HG03378 (cell line): ENCODE results near the gene ZNF606.

ENCODE experiments used
- ATAC-seq: cut with Tn5 transposase; IDR thresholded peaks from one replicate; pipeline ENCODE4 v1.9.1; 2021; ENCODE audit warnings: mild to moderate bottlenecking, moderate library complexity; ENCODE audit not compliant: unreplicated experiment

The ZNF606 gene

DNA sequence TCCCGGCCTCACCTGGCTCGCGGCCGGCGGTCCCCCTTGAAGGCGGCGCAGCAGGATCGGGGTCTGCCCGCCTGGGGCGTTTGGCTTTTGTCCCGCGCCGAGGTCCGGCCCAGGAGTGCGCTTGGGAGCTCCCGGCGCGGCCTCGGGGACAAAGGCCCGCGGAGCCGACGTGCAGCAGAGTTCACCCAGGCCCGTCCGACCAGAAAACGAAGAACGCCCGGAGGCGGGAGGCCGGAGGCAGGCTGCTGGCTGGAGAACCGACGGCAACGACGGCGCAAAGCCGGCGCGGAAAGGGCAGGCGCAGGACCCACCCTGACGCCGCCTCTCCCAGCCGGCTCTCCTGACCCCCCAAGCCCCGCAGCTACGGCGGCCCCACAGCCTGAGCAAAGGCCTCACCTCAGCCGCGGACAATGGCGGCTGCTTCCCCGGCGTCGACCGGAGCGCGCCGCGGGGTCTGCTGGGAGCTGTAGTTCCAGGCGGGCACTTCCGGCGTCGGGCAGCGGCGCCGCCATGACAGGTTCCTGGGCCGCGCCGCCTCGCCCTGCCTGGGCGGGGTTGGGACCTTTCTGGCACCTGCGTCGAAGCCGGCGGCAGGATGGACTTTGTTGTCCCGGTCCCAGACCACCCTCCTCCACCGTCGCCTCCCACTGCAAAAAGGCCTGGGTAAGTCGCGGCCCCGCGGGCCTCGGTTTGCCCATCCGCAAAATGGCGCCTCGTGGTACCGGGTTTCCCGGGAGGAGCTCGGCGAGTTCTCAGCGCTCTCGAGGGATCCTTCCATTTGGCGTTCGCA, at the start of gene ZNF606:
Gene ZNF606 (minus strand): TSS at position 437 of the 790 bp plus-strand sequence. CDS start 1,501 bp downstream, outside the sequence.
- peak; percentile 81 for ATAC-seq

DNA sequence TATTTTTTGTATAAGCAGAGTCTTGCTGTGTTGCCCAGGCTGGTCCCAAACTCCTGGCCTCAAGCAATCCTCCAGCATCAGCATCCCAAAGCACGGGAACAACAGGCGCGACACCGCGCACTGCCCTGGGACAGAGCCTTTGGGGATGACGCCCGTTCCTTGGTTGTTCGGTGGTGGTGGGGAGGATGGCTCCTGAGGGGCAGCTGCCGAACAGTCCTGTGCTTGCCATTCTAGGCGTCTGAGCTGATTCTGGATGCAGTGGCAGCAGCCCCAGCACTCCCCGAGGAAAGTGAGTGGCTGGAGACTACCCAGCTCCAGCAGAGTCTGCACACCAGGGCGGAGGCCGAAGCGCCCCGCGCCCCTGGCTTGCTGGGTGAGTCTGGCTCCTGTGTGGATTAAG, 49.6 kb upstream of the ZNF606 start:
- no peak for ATAC-seq

DNA sequence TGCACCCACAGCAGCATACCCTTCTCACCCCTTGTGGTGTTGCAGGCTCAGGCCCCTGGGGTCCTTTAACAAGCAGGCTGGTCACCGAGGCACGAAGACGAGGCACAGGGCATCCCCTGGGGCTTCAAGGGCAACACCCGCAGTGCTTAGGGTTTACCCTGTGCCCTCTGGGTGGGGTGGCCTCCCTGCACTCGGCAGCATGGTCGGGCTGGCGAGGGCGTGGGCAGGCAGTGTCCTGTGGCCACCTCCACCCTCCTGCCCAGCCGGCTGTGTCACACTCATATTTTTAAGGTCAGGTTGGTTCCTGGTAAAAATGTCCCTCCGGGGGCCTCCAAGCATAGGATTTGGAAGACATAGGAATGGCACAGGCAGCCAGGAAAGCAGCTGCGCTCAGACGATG, 45.1 kb upstream of the ZNF606 start:
- ATAC-seq = no peak

DNA sequence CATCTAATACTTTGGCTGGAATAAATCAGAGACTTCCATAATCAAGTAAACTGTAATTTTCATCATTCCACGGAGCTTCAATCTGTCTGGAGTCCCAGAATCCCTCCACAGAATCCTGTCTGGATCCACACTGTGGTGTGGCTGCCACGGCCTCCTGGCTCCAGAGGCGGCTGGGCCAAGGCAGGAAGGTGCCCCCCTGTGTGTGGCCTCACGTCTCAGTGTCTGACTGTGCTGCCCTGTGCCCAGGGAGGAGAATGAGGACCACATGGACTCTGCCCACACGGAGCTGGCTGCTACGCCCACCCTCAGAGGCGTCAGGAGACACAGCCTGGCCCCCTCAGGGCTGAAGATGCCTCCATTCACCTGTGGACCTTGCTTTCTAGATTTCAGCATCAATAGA, 44.2 kb upstream of the ZNF606 start:
- no peak for ATAC-seq

DNA sequence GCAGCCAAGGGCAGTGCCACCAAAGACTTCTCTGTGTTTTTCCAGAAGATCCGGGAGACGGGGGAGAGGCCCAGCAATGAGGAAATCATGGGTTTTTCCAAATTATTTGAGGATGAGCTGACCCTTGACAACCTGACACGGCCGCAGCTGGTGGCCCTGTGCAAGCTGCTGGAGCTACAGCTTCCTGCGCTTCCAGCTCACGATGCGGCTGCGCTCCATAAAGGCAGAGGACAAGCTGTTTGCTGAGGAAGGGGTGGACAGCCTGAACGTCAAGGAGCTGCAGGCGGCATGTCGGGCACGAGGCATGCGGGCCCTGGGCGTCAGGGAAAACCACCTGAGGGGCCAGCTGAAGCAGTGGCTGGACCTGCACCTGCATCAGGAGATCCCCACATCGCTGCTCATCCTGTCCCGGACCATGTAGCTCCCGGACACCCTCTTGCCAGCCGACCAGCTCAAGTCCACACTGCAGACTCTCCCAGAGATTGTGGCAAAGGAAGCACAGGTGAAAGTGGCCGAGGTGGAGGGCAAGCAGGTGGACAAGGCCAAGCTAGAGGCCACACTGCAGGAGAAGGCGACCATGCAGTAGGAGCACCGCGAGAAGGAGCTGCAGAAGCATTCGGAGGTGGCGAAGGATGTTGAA, 42.9 kb upstream of the ZNF606 start:
- no peak for ATAC-seq

DNA sequence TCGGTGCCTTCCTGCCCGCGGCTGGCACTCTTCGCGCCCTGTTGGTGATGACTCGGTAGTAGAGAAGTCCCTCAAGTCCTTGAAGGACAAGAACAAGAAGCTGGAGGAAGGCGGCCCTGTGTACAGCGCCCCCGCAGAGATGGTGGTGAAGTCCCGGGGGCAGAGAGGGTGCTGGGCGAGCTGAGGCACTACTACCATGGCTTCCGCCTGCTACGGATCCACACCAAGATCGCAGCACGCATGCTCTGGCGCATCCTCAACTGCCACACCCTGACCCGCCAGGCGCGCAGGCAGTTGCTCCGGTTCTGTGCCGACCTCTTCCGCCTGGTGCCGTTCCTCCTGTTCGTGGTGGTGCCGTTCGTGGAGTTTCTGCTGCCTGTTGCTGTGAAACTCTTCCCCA, 42.3 kb upstream of the ZNF606 start:
- no peak for ATAC-seq

DNA sequence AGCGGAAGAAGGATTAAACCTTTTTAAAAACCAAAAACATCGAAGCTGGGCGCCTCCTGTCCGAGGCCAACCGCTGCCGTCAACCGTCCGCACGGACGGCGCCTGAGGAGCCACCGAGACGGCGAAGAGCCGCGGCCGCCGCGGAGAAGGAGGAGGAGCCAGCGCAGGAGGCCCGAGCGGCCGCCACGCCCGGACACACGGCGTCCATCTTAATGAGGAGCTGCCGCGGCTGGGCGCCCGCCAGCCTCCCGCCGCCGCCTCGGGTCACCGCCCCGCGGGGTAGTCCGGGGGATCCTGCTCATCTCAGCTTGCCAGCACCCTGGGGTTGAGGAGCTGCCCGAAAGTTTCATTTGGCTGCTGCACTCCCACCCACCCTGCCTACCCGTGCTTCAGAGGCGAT, 41.8 kb upstream of the ZNF606 start:
- ATAC-seq = no peak

DNA sequence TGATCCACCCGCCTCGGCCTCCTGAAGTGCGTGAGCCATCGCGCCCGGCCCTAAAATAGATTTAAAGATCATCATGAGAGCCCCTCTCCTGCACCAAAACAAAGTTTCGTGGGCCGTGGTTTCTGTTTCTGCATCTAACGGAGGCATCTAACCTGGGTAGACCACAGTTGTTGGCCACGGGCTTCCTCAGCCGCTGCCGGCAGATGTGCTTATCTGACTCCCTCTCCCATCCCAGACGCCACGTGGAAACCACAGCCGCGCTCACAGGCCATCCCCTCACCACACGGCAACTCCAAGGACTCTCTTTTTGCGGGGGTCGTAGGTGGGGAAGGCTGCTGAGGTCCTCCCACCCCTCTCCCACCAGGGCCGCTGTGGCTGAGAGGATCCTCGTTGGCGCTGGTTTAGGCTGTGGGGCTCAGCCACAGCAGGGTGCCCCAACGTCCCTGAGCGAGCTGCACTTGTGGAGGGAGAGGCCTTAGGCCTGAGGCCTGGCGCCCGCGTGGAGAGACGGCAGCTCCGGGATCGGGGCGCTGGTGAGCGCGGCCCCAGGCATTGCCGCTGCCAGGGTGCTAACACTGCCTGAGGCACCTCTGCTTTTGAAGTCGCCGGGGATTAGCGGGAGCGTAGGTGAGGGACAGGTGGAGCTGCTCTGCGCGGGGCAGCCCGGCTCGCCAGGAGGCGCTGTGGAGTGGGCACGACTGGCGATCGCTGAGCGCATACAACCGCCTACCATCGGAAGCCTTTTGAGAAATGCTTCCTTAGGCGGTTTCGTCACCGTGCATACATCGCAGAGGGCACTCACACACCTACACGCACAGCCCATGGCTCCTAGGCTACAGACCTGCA, 40.1 kb upstream of the ZNF606 start:
- no peak for ATAC-seq

DNA sequence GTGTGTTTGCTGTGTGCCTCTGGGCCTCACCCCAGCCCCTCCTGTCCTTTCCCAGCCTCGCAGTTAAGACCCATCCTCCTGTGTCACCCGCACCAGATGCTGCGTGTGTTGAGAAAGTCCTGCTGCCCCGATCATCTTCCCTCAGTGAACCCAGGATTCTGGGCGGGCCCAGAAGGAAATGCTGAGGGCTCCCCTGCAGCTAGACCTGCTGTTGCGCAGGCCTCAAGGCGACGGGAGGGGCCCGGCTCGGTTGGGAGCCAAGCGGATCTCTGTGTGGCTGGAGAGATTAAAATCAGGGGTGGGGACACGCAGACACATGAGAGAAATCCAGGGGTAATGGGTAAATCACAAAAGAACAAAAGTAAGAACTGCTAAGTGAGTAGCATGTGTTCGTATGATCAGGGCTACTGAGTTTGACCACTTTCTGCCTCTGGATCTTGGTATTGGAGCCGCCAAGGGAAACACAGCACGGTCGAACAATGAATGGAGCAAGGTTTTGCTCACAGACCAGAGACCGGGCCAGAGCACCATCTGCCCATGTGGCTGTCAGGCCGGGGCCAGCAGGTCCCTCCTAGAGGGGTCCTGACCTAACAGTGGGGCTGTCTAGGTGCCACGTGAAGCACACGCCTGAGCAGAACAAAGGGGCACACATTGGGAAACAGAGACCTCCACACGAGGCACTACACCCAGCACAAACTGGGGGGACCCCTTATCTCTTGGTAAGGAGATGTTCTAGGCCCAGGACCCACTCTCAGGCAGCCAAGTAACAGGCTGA, 38.3 kb upstream of the ZNF606 start:
- no peak for ATAC-seq

DNA sequence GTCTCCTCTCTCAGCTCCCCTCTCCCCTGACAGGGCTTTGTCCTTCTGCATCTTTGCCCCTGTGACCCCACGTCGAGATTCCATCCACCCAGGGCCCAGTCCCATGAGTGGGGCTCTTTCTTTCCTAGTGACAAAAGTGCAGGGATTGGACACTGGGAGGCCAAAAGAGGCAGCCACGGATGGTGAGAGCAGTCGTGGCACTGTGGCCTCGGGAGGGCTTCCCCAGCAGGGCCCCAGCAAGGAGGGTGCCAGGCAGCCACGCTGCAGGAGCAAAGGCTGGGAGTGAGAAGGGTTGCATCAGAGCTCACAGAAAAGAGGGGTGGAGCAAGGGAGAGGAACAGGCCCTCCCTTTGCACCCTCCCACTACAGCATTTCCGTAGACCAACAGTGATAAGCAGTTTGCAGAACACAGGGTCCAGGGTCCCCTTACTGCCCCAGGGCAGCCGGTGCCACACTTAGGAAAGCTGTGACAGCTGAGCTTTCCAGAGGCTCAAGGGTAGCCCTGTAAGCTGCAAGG, 36.1 kb upstream of the ZNF606 start:
- ATAC-seq = no peak

DNA sequence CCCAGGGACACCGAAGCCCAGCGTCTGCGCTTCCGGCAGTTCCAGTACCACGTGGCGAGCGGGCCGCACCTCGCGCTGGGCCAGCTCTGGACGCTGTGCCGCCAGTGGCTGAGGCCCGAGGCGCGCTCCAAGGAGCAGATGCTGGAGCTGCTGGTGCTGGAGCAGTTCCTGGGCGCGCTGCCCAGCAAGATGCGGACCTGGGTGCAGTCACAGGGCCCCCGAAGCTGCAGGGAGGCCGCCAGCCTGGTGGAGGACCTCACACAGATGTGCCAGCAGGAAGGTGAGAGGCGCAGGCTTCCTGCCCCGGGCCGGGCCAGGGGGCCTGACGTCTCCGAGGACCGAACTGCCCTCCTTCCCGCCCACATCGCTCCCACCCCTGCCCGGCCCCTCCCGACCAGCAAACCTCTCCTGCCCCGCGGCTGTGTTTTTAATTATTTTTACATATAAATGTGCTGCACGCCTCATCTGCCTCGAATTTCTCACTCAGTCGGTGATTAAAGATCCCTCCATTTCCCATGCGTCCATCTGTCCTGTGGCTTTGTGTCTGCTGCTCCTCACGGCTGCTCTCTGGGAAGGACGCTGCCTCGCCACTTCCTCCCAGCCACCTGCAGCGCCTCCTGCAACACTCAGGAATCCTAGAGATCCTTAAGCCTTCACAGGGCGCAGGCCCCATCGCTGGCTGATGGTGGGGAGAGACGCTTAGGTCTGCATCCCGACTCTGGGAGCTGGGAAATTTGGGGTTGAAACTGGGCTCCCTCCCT, 35.5 kb upstream of the ZNF606 start:
- no peak for ATAC-seq

DNA sequence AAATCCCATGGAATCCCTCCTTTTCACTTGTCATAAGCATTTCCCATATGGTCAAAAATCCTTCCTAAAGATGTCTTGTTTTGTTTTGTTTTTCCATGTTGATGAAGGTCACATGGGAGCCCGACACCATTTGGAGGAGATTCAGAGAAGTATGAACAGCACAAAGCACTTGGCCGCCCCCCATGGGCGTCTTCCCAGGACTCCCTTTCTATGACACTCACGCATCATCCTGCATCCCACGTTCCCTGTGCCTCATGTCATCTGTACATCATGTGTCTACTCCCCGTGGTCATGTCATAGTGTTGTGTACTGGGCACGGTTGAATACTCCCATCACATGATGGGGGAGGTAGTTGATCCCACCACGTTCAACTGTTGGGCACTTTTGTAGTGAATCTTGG, 33.2 kb upstream of the ZNF606 start:
- no peak for ATAC-seq

DNA sequence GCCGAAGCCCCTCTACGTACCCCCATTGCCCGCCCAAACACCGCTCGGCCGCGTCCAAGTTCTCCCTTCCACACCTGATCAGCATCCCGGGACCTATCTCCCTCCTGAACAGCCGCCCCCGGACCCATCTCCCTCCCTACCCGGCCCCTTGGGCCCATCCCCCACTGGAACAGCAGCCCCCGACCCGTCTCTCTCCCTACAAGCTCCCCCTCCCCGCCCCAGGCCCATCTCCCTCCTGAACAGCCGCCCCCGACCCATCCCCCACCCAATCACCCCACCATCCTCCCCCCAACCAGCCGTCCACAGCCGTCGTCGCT, 31.8 kb upstream of the ZNF606 start:
- no peak for ATAC-seq

DNA sequence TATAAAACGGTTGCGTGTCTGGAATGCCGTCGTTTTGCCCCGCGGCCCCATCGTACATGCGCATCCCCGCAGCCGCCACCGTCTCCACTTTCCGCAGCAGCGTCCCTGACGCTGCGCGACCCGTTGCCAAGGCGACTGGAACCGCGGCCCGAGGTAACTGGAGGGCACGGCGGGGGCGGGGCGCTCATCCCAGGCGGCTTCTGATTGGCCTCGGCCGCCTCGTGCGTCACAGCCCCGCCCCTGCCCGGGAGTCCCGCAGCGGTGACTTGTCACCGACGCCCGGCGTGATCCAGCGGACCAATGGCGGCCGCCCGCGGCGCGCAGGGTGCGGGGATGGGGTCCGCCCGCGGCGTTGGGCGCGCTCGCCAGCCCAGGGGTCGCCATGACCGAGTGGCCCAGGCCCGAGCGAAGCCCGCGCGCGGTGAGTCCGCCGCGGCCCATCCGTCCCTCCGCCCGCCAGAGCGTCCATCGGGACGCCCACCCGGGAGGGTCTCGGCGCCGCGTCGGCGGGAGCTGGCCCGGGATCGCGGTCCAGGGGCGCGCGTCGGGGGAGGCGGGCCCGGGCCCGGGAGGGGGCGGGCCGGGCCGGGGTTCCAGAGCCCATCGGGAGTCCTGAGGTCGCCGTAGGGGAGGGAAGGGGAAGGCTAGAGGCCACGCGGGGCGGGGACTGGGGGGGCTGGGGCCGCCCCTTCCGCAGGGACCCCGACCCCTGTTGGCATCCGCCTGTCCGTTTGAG, 31.3 kb upstream of the ZNF606 start, which contains the start of gene ZSCAN1:
Gene ZSCAN1 (plus strand): TSS at position 285 of the 736 bp plus-strand sequence. CDS start 3,812 bp downstream, outside the sequence.
- ATAC-seq = no peak

DNA sequence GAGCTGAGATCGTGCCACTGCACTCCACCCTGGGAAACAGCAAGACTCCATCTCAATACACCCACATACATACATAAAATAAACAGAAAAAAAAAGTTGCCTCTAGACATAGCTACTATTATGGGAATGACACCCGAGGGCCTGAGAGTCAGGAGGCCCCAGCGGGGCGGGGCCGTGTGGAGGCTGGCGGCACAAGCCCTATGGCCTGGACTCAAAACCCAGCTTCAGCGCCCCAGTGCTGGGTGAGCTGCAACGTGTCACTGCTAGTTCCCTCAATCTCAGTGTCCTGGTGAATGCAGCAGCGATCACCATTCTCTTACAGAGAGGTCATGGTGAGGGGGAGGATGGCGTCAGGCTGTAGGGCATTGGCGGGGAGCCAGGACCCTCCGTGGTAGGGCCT, 22.0 kb upstream of the ZNF606 start:
- no peak for ATAC-seq

DNA sequence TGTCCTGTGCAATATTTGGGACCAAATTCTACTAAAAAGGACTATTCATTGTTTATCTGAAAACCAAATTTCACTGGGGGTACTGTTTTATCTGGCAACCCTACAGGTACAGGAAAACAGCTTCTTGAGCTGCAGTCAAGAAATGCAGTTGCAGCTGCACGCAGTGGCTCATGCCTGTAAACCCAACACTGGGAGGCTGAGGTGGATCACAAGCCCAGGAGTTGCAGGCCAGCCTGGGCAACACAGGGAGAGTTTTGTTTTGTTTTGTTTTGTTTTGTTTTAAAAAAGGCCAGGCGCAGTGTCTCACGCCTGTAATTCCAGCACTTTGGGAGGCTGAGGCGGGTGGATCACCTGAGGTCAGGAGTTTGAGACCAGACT, 19.7 kb upstream of the ZNF606 start:
- no peak for ATAC-seq

DNA sequence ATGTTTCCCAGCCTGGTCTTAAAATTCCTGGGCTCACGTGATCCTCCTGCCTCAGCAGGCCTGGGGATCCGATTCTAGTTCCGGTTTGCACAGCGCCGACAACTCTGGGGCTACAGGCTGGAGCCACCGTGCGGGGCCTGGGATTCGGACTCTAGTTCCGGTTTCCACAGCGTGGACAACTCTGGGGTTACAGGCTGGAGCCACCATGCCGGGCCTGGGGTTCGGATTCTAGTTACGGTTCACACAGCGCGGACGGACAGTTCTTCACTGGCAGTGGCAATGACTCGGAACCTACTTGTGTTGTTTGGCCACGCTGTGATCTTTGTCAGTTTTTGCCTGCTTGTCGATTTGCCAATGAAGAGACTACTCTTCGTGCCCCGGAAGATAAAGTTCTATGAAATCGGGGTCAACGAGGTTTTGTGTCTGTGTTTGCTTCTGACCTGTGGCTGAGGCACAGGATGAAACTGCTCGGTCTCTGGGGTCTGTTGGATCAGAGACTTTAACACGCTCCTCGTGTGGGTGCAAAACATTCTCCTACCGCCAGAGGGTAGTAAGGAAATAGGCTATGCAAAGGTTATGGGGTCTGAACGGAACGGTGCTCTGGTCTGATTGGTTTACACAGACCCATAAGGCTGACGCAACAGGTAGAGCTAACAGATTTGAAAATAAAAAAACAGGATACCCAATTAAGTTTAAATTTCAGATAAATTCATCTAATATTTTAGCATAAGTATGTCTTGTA, 19.1 kb upstream of the ZNF606 start:
- no peak for ATAC-seq

DNA sequence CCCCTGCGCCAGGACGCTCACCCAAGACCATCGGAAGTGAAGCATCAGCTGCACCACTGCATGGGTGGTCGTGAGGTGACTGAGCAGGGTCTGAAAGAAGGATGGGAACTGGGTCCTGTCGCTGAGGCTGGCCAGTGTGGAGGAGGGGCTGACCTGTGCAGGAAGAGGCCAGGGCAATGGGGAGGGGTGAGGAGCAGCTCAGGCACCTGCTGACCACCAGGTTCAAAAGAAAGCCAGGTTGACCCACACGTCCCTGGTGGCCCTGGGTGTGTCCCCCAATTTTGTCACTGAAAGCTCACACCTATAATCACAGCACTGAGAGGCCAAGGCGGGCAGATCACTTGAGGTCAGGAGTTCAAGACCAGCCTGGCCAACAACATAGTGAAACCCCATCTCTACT, 17.5 kb upstream of the ZNF606 start:
- no peak for ATAC-seq

DNA sequence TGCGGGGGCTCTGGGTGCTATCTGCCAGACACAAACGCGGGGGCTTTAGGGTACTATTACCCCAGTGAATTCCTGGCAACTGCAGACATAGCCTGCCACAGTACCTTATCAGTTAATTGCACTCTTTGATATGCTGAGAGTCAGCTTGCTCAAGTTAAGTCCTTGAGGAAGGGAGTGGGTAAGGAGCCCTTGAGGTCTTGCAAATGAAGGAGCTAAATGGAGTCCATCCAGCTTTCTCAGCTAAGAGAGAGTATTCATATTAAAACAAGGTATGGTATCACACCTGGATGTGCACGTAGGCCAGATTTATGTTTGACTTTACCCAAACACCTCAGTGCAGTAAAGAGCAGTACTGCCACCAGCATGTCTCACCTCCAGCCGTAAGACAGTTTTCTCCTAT, 11.5 kb upstream of the ZNF606 start:
- no peak for ATAC-seq
